ENCODE results near the gene MCF2L2.

MCF2L2 gene

GRCh38 chr3:183261151-183261724 is 167.2 kb downstream of the MCF2L2 start:
- no peak for DNase-seq (ENCODE audit: low read depth, low spot score)
- CTCF ChIA-PET, result no interaction called here
- no peak overlapping the region for H3K4me3 ChIP-seq (ENCODE audit: low read depth, low read length)
- no peak for TF ChIP-seq CTCF (IDR thresholded peaks at IDR 0.05; ENCODE audit: insufficient read depth, low read length, missing control alignments)
- POLR2A ChIA-PET, result no interaction called here

- POLR2A ChIA-PET, result no interaction called here
- H3K4me3 ChIP-seq (ENCODE audit: low read depth, low read length), result no peak overlapping the region
- no peak for DNase-seq (ENCODE audit: low read depth, low spot score)
Observed at GRCh38 chr3:183260167-183260904, 168.1 kb downstream of the MCF2L2 start.

GRCh38 chr3:183259621-183260020 is 168.8 kb downstream of the MCF2L2 start:
- CTCF ChIA-PET, result no interaction called here
- no peak for TF ChIP-seq CTCF (IDR thresholded peaks at IDR 0.05; ENCODE audit: insufficient read depth, low read length, missing control alignments)
- POLR2A ChIA-PET, result no interaction called here

More at GRCh38 chr3:183260167-183260904, 168.1 kb downstream of the MCF2L2 start:
- CTCF ChIA-PET, result no interaction called here
- no peak for TF ChIP-seq CTCF (IDR thresholded peaks at IDR 0.05; ENCODE audit: insufficient read depth, low read length, missing control alignments)

GRCh38 chr3:183259087-183259486 is 169.3 kb downstream of the MCF2L2 start:
- POLR2A ChIA-PET, result no interaction called here
- no peak for TF ChIP-seq CTCF (IDR thresholded peaks at IDR 0.05; ENCODE audit: insufficient read depth, low read length, missing control alignments)
- no peak overlapping the region for H3K4me3 ChIP-seq (ENCODE audit: low read depth, low read length)
- DNase-seq (ENCODE audit: low read depth, low spot score), result no peak
- CTCF ChIA-PET, result no interaction called here

More at GRCh38 chr3:183259621-183260020, 168.8 kb downstream of the MCF2L2 start:
- DNase-seq (ENCODE audit: low read depth, low spot score), result no peak
- no peak overlapping the region for H3K4me3 ChIP-seq (ENCODE audit: low read depth, low read length)

GRCh38 chr3:183255348-183255730 is 173.1 kb downstream of the MCF2L2 start:
- POLR2A ChIA-PET, result no interaction called here
- no peak for DNase-seq (ENCODE audit: low read depth, low spot score)
- no peak for TF ChIP-seq CTCF (IDR thresholded peaks at IDR 0.05; ENCODE audit: insufficient read depth, low read length, missing control alignments)
- CTCF ChIA-PET, result interaction anchor here (1.3 to 2.4 kb wide), 2 partner anchors 70 to 72 kb away, joined by 3 to 6 read pairs; no protein-coding TSS in a partner anchor
- no peak overlapping the region for H3K4me3 ChIP-seq (ENCODE audit: low read depth, low read length)

GRCh38 chr3:183254487-183255347 is 173.7 kb downstream of the MCF2L2 start:
- no peak for TF ChIP-seq CTCF (IDR thresholded peaks at IDR 0.05; ENCODE audit: insufficient read depth, low read length, missing control alignments)
- ChIA-PET CTCF (interaction anchor here (1.3 to 2.4 kb wide), 3 partner anchors 64 to 71 kb away, joined by 3 to 6 read pairs (median 4); no protein-coding TSS in a partner anchor), POLR2A (no interaction called here)
- DNase-seq (ENCODE audit: low read depth, low spot score), result no peak
- H3K4me3 ChIP-seq (ENCODE audit: low read depth, low read length), result peak overlapping the region; percentile 69
